Measurements from ENCODE around the gene DCST2.

Gene DCST2

GRCh38 chr1:154973344-154974101 is 60.1 kb downstream of the DCST2 start:
- DNase-seq, result peak; percentile 97 to 98

GRCh38 chr1:154972517-154973343 is 60.9 kb downstream of the DCST2 start:
- no peak for DNase-seq

- no peak for DNase-seq
Observed at GRCh38 chr1:154972213-154972516, 61.4 kb downstream of the DCST2 start.

GRCh38 chr1:154971341-154971998 is 62.1 kb downstream of the DCST2 start:
- DNase-seq, result no peak

- DNase-seq, result peak; percentile 66 to 69
Observed at GRCh38 chr1:154970631-154971340, 62.8 kb downstream of the DCST2 start, which contains the start of gene SHC1. TSS of gene SHC1 (minus strand) at chr1:154970747. CDS start at chr1:154970526, 221 bp downstream.

- DNase-seq, result no peak
Observed at GRCh38 chr1:154969860-154970452, 63.6 kb downstream of the DCST2 start.

GRCh38 chr1:154969246-154969645 is 64.3 kb downstream of the DCST2 start:
- no peak for DNase-seq

- DNase-seq, result no peak
Observed at GRCh38 chr1:154968731-154969130, 64.8 kb downstream of the DCST2 start.

Measured in activated T-cell treated with anti-CD3 and anti-CD28 coated beads, Interleukin-2, amount 50 U/mL, for 48 hours (primary cell).